Measurements from ENCODE around the gene DLG2.

DNA sequence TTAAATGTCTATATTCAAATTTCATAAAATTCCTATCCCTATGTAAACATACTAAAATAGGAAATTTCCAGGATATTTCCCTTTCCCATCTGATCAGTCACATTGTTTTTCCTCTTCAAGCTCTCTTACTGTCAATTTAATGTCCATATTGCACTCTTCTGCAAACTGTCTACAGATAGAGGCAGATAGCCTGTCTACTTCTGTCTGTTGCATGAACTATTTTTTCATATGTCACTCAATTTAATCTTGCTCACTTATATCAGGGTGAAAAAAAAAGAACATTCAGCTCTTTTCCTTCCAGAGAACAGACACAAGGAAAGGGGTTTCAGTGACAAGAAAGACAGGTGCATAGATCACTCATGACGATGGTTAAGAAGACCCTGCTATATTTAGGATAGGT, 1327.1 kb downstream of the DLG2 start:
- TF ChIP-seq, protein P1, sequence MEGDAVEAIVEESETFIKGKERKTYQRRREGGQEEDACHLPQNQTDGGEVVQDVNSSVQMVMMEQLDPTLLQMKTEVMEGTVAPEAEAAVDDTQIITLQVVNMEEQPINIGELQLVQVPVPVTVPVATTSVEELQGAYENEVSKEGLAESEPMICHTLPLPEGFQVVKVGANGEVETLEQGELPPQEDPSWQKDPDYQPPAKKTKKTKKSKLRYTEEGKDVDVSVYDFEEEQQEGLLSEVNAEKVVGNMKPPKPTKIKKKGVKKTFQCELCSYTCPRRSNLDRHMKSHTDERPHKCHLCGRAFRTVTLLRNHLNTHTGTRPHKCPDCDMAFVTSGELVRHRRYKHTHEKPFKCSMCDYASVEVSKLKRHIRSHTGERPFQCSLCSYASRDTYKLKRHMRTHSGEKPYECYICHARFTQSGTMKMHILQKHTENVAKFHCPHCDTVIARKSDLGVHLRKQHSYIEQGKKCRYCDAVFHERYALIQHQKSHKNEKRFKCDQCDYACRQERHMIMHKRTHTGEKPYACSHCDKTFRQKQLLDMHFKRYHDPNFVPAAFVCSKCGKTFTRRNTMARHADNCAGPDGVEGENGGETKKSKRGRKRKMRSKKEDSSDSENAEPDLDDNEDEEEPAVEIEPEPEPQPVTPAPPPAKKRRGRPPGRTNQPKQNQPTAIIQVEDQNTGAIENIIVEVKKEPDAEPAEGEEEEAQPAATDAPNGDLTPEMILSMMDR (IDR thresholded peaks at IDR 0.05; ENCODE audit: low read length): no peak
- no peak for TF ChIP-seq EZH2 (IDR thresholded peaks at IDR 0.05; ENCODE audit: borderline replicate concordance, low read length)

All from OCI-LY1 (cell line).